ENCODE results near the gene C17orf107.

The C17orf107 gene

DNA sequence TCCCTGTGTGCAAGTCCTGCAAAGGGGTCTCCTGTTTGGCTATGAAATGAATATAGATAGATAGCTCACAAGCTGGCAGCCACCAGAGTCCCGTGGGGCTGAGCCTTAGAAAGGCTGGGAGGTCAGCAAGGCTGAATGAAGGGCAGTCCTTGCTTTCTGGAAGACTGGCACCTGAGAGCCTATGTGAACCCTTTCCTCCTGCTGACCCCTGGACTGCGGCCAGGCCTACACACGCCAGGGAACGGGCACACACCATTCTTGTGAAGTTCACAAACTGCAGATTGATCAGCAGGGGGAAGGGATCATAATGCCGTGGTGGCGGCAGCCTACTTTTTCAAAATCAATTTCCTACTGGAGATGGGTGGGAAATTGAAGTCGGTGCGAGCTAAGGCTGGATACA lies 985 bp upstream of the C17orf107 start:
- H3K27me3 ChIP-seq (ENCODE audit: insufficient read depth, poor library complexity, severe bottlenecking) = peaks cover 7% of the 10 kb centered on the region
- DNase-seq (ENCODE audit: low read depth in 1 of 2, low spot score in 1 of 2) = no peak
- no peak overlapping the region for H3K4me3 ChIP-seq (replicated peaks; ENCODE audit: insufficient read depth, low read length)
- TF ChIP-seq SPI1 (IDR thresholded peaks at IDR 0.05; ENCODE audit: borderline replicate concordance, low read depth) = no peak
- TF ChIP-seq POLR2AphosphoS5 (IDR thresholded peaks at IDR 0.05; ENCODE audit: low read depth) = no peak
- no peak for TF ChIP-seq GABPA (IDR thresholded peaks at IDR 0.05; ENCODE audit: low read depth)
- TF ChIP-seq, protein P1, sequence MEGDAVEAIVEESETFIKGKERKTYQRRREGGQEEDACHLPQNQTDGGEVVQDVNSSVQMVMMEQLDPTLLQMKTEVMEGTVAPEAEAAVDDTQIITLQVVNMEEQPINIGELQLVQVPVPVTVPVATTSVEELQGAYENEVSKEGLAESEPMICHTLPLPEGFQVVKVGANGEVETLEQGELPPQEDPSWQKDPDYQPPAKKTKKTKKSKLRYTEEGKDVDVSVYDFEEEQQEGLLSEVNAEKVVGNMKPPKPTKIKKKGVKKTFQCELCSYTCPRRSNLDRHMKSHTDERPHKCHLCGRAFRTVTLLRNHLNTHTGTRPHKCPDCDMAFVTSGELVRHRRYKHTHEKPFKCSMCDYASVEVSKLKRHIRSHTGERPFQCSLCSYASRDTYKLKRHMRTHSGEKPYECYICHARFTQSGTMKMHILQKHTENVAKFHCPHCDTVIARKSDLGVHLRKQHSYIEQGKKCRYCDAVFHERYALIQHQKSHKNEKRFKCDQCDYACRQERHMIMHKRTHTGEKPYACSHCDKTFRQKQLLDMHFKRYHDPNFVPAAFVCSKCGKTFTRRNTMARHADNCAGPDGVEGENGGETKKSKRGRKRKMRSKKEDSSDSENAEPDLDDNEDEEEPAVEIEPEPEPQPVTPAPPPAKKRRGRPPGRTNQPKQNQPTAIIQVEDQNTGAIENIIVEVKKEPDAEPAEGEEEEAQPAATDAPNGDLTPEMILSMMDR (IDR thresholded peaks at IDR 0.05; ENCODE audit: insufficient read depth, low read length) = no peak
- TF ChIP-seq, protein P2, sequence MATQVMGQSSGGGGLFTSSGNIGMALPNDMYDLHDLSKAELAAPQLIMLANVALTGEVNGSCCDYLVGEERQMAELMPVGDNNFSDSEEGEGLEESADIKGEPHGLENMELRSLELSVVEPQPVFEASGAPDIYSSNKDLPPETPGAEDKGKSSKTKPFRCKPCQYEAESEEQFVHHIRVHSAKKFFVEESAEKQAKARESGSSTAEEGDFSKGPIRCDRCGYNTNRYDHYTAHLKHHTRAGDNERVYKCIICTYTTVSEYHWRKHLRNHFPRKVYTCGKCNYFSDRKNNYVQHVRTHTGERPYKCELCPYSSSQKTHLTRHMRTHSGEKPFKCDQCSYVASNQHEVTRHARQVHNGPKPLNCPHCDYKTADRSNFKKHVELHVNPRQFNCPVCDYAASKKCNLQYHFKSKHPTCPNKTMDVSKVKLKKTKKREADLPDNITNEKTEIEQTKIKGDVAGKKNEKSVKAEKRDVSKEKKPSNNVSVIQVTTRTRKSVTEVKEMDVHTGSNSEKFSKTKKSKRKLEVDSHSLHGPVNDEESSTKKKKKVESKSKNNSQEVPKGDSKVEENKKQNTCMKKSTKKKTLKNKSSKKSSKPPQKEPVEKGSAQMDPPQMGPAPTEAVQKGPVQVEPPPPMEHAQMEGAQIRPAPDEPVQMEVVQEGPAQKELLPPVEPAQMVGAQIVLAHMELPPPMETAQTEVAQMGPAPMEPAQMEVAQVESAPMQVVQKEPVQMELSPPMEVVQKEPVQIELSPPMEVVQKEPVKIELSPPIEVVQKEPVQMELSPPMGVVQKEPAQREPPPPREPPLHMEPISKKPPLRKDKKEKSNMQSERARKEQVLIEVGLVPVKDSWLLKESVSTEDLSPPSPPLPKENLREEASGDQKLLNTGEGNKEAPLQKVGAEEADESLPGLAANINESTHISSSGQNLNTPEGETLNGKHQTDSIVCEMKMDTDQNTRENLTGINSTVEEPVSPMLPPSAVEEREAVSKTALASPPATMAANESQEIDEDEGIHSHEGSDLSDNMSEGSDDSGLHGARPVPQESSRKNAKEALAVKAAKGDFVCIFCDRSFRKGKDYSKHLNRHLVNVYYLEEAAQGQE (IDR thresholded peaks at IDR 0.05; ENCODE audit: insufficient replicate concordance, low read depth) = no peak
- H3K27ac ChIP-seq (replicated peaks) = no peak overlapping the region

DNA sequence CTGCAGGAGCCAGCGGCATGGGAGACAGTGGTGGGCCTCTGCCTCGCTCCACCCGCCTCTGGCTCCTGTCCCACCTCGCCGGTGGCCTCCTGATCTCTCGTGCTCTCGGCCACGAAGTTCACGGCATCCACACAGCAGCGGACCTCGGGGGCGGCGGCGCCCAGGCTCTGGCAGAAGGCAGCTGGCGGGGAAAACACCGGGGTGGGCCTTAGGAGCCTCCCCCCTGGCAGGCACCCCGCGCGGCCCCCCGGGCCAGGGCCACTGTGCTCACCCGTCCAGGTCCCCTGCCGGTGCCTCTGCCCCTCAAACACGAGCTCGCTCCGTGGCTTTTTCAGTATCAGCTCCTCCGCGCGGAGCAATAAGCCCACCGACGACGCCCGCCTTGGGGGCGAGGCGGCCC lies 409 bp upstream of the C17orf107 start:
- Histone ChIP-seq H3K27me3 (ENCODE audit: insufficient read depth, poor library complexity, severe bottlenecking) (peaks cover 7% of the 10 kb centered on the region), H3K4me3 (replicated peaks; ENCODE audit: insufficient read depth, low read length) (peak overlapping the region; percentile 48), H3K27ac (replicated peaks) (no peak overlapping the region)
- TF ChIP-seq, protein P1 (IDR thresholded peaks at IDR 0.05; ENCODE audit: insufficient read depth, low read length) = no peak
- no peak for TF ChIP-seq GABPA (IDR thresholded peaks at IDR 0.05; ENCODE audit: low read depth)
- TF ChIP-seq POLR2AphosphoS5 (IDR thresholded peaks at IDR 0.05; ENCODE audit: low read depth) = no peak
- TF ChIP-seq, protein P2 (IDR thresholded peaks at IDR 0.05; ENCODE audit: insufficient replicate concordance, low read depth) = no peak
- no peak for DNase-seq (ENCODE audit: low read depth in 1 of 2, low spot score in 1 of 2)

DNA sequence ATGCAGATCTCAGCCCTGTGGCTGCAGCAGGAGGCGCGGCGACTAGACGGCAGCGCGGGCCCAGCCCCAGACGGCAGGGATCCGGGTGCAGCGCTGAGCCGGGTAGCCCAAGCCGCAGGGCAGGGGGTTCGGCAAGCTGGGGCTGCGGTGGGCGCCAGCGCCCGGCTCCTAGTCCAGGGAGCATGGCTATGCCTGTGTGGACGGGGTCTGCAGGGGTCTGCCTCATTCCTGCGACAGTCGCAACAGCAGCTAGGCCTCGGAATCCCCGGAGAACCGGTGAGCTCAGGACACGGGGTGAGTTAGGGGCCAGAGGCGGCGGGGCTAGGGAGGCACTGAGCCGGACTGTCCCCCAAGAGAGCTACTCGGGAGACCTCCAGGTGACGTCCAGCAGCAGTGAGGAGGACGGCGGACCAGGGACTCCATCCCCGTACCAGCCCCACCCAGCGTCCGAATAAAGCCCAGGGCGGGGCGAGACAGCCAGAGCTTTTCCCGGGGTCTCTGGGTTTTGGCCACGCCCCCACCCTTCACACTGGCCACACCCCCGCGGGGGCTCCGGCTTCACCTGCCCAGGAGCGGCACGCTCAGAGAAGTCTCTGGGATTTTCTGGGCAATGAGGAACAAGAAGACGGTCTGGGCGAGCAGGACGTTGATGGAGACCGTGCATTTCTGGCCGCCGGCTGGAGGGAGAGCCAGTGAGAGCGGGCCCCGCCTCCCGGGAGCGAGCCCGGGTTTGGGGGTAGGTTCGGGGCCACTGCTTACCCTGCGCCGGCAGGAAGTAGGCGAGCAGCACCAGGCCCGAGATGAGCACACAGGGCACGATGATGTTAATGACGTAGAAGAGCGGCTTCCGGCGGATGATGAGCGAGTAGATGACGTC lies 1.1 kb downstream of the C17orf107 start:
- no peak for DNase-seq (ENCODE audit: low read depth in 1 of 2, low spot score in 1 of 2)
- Histone ChIP-seq H3K27me3 (ENCODE audit: insufficient read depth, poor library complexity, severe bottlenecking) (peaks cover 7% of the 10 kb centered on the region), H3K27ac (replicated peaks) (no peak overlapping the region), H3K4me3 (replicated peaks; ENCODE audit: insufficient read depth, low read length) (no peak overlapping the region)
- TF ChIP-seq SPI1 (IDR thresholded peaks at IDR 0.05; ENCODE audit: borderline replicate concordance, low read depth) = no peak
- TF ChIP-seq, protein P1 (IDR thresholded peaks at IDR 0.05; ENCODE audit: insufficient read depth, low read length) = no peak
- no peak for TF ChIP-seq POLR2AphosphoS5 (IDR thresholded peaks at IDR 0.05; ENCODE audit: low read depth)
- no peak for TF ChIP-seq GABPA (IDR thresholded peaks at IDR 0.05; ENCODE audit: low read depth)
- TF ChIP-seq, protein P2 (IDR thresholded peaks at IDR 0.05; ENCODE audit: insufficient replicate concordance, low read depth) = no peak

Measured in HL-60 (cell line).